CD4-positive, alpha-beta T cell treated with Interferon alpha-2 for 1 hour (primary cell): ENCODE data around the gene NINJ2.

Experiments
- DNase-seq, 2 donors: peaks; one replicate each; pipeline ENCODE4 v3.0.0-alpha.2; 2020 to 2022

Gene NINJ2

GRCh38 chr12:522692-523378, 140.4 kb downstream of the NINJ2 start:
- DNase-seq, result no peak

- no peak for DNase-seq
Observed at GRCh38 chr12:520119-520518, 143.1 kb downstream of the NINJ2 start.

GRCh38 chr12:517538-517937, 145.7 kb downstream of the NINJ2 start:
- no peak for DNase-seq
